ENCODE results near the gene KYNU. TPM values are rescaled to one million over a fixed set of nuclear protein-coding genes. Genes with fewer than 3 reads are reported as not detected.
"Not testable (repeated sequence)": the region's sequence is repeated elsewhere in the genome, so short reads cannot be mapped to it uniquely, and the experiment has no call there.

The KYNU gene
- total RNA-seq, 1 donor from 2014 or later, result 0.16 TPM

DNA sequence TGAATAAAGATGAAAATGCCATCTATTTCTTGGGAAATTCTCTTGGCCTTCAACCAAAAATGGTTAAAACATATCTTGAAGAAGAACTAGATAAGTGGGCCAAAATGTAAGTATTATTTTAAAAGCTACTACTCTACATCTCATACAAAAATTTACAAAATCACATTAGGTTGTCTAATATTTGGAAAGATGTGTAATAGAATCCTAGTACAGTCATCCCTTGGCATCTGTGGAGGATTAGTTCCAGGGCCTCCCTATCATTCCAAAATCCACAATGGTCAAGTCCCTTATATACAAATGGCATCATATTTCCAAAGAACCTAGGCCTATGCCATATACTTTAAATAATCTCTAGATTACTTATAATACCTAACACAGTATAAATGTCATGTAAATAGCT is 41.2 kb downstream of the KYNU start:
- DNase-seq, result no peak

DNA sequence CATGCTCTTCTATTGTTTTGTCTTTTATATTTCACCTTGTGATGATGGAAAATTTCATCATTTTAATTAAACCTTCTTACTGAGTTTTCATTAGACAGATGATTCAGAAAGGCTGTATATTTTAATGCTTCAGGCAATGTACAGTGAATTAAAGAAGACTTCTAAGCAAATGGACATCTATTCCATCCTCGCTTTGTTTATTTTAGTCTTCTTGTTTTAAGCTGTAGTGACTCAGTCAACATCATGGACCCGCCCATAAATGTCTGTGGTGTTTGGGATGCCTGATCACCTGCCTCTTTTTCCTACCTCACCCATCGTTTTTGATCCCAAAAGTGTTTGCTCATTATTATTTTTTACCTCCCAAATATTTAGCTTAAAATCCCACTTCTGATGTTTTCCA is 43.1 kb downstream of the KYNU start:
- no peak for DNase-seq

DNA sequence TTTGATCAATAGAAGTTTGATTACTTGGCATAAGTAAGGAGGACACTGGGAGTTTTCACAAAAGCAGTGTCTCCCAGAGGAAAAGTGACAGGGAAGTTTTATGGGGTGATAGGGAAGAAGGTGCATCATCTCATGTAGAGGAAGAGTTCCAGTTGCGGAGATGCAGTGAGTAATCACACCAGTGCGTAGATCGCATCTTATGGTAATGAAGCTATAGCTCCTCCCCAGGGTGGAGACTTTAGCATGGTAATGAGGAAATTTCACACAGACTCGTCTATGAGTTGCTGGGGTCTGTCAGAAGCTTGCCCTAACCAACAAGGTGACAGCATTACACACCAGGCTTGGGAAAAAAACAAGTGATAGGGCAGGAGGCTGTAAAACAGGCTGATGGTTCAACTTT is 49.0 kb downstream of the KYNU start:
- no peak for DNase-seq

DNA sequence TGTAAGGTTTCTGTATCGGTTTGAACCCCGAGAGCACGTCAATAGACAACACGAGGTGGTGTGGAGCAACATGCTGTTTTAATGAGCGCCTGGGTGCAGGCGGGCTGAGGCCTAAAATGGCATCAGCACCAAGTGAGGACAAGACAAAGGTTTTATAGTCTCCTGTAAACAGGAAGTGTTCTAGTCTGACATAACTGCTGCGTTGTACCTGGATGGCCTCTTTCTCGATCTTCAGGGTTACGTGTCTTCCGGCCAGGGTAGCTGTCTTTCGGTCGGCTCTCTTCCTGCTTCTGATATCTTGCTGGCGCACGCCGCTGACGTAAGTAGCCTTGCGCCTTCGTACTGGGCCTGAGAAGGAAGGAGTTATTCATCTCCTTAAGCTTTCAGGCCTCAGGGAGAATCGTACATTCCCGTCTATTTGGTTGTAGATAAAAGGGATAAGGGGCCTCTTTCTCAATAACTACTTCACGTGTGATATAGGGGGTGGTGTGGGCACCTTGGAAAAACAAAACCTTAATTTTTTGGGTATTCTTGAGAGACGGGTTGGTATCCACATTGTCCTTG is 53.5 kb downstream of the KYNU start:
- no peak for DNase-seq

DNA sequence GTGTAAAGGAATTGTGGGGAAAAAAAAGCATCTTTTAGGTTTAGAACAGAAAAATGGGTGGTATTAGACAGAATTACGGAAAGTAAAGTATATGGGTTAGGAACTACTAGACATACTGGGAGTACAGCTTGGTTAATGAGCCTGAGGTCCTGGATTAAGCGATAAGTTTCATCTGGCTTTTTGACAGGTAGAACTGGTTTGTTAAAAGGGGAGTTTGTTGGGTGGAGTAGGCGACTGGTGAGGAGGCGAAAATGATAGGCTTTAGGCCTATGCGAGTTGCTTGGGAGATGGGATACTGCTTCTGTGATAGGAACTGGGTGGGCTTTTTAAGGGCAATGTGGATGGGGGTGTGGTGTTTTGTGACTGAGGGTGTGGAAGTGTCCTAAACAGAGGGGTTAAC is 56.5 kb downstream of the KYNU start:
- no peak for DNase-seq

DNA sequence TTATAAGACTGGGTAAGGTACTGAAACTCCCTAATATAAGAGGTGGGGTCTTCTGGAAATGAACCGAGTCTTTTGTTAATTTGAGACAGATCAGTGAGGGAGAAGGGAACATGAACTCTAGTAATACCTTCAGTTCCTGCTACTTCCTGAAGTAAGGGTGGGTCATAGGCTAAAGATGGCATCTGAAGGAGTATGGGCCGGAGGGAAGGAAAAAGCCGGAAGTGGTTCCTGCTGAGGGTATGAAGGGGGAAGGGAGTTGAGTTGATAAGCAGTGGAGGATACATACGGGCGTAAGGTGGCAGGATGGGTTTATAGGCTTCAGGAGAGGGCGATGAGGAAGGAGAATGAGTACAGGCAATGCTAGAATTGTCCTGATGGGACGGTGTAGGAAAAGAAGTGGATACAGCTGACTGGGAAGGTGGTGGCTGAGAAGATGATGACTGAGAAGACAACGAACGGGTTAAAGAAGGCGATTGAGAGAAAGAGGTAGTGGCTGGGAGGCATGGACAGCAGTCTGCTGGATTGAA is 58.2 kb downstream of the KYNU start:
- DNase-seq, result no peak

DNA sequence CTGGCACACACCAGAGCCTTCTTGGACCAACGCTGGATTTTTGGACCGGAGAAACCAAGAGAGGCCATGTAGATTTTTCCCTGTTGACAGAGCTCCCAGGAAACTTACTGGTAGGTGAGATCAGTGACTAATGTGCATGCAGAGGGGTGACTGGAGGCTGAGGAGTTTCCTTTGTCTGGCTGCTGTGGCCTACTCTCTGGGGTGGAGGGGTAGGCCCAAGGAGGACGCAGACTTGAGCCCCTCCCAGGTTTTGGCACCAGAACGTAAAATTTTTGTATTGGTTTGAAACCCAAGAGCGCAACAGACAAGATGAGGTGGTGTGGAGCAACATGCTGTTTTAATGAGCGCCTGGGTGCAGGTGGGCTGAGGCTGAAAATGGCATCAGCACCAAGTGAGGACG is 59.2 kb downstream of the KYNU start:
- no peak for DNase-seq

DNA sequence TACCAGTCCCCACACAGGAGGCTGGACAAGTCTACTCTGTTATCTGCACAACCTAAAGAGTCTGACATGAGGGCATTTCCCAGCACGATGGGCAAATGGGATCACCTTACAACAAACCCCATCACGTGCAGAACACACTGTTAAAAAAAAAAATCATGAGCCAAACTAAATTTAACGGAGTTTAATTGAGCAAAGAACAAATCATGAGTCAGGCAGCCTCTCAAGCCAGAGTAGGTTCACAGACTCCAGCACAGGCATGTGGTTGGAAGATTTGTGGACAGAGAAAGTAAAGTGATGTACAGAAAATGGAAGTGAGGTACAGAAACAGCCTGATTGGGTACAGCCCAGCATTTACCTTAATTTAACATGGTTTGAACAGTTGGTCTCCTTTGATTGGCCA is 59.9 kb downstream of the KYNU start:
- DNase-seq, result no peak

DNA sequence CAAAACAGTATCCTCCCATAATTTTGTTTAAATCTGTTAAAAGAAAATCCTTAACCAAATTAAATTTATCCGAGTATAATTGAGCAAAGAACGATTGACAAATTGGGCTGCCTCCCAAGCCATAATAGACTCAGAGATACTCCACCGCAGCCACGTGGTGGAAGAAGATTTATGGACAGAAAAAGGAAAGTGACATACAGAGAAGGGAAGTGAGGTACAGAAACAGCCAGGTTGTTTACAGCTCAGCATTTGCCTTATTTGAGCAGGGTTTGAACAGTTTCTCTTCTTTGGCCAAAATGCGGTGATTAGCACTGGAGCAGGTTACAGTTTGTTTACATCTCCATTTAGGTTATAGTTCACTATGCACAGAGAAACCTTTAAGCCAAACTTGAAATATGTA is 60.8 kb downstream of the KYNU start:
- DNase-seq, result no peak

DNA sequence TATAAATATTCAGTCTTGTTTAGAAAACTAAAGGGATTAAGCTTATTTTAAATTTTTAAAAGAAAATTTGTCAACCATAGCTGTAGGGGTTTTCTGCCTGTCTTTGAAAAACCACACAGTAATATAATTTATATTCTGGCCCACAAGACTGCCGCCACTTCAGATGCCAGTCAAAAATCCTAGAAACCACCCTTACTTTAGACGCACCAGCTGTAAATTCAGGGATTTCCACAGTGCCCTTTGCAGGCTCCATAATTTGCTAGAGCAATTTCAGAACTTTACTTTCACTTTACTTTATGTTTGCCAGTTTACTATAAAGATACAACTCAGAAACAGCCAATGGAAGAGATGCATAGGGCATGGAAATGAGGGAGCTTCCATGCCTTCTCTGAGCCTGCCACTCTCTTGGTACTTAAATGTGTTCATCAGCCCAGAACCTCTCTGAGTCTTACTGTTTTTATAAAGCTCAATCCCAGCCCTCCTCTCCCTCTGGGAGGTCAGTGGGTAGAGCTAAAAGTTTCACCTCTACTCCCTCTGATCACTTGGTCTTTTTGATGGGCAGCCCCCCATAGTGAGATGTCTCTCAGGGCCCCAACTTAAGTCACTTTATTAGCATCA is 63.3 kb downstream of the KYNU start:
- no peak for DNase-seq

DNA sequence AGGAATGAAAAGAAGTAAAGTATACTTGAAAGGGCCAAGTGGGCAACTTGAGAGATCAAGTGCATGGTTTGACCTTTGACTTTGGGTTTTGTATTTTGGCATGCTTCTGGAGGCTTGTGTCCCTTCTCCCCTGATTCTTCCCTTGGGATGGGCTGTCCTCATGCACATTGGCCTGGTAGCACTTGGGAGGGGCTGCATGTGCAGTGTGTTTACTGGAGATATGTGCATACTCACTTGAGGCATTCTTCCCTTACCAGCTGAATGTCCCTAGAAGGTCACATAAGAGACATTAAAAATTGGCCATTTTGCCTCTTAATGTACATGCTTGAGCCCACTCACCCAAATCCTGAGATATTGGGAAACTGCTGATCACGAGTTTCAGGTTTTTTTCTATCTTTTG is 65.2 kb downstream of the KYNU start:
- no peak for DNase-seq

DNA sequence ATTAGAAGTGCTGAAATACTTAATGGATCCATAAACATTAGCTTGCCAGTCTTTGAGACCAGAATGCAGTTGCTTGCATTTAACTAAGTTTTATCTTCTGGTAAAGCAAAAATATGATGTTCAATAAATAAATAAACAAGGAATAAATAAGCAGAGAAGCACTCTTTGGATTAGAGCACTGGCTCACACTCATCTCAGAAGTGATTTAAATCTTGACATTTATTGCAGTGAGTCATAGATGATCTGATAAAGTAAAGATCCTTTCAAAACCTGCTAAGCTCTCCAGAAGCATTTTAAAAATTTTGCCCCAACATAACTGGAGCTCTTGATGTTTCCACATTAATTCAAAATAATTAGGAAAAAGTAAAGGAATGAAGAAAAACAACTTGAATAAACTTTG is 66.8 kb downstream of the KYNU start:
- DNase-seq, result no peak

DNA sequence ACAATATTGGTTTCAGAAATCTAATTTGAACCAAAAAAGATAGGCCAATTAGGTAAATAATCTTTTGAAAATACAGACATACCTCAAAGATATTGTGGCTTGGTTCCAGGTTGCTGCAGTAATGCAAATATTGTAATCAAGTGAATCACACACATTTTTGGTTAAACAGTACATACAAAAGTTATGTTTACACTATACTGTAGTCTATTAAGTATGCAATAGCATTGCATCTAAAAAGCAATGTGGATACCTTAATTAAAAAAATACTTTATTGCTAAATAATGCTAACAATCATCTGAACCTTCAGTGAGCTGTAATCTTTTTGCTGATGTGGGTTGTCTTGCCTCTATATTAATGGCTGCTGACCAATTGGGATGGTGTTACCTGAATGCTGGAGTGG is 67.3 kb downstream of the KYNU start:
- DNase-seq, result no peak

DNA sequence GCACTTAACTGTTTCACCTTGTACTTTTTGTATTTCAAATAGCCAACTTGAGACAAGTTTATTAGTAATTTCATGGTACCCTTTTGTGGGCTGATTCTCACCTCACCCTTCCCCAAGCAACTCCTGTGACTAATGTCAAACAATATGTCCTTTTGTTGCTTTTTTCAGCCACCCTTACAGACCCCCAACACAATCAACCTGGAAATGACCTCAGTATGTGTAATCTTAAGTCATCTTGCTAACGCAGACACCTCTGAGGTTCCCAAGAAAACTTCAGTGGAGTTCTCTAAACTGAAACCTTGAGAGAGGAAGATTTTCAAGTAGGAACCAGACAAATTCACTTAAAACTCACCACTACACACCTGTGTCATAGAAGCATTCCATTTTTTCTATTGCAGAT is 69.5 kb downstream of the KYNU start:
- no peak for DNase-seq

DNA sequence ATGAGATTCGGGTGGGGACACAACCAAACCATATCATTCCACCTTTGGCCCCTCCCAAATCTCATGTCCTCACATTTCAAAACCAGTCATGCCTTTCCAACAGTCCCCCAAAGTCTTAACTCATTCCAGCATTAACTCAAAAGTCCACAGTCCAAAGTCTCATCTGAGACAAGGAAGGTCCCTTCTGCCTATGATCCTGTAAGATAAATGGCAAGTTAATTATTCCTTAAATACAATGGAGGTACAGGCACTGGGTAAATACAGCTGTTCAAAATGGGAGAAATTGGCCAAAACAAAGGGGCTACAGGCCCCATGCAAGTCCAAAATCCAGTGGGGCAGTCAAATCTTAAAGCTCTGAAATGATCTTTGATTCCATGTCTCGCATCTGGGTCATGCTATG is 71.3 kb downstream of the KYNU start:
- DNase-seq, result not testable (repeated sequence)

DNA sequence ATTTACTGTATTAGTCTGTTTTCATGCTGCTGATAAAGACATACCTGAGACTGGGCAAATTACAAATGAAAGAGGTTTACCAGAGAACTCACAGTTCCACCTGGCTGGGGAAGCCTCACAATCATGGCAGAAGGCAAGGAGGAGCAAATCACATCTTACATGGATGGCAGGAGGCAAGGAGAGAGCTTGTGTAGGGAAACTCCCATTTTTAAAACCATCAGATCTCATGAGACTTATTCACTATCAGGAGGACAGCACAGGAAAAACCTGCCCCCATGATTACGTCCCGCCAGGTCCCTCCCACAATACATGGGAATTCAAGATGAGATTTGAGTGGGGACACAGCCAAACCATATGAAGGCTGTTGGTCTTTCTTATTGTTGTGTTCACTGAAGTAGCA is 72.9 kb downstream of the KYNU start:
- not testable (repeated sequence) for DNase-seq

DNA sequence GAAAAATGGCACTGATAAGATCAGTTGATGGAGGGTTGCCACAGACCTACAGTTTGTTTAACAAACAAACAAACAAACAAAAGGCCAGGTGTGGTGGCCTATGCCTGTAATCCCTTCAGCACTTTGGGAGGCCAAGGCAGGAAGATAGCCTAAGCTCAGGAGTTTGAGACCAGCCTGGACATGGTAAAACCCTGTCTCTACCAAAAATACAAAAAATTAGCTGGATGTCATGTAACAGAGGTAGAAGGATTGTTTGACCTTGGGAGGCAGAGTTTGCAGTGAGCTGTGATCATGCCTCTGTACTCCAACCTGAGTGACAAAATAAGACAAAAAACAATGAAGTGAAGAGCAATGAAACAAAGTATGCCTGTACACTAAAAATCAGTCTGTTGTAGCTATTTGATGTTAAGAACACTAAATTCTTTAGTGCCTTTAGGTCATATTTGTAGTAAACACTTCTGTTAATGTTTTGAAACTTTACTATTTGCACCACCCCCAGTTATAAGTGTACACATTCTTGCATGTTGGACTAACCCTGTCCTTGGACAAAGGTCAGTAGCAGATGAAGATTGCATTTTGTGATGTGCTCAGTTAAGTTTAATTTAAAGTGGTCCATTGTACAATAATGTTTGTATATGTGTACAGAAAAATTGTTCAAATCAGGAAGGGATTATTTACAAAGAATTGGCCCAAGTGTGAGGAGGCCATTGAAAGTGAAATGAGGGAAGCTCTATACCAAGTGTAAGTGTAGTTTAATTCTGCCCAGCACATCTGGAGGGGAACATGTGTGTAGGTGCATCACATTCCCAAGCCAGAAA is 73.9 kb downstream of the KYNU start:
- no peak for DNase-seq

DNA sequence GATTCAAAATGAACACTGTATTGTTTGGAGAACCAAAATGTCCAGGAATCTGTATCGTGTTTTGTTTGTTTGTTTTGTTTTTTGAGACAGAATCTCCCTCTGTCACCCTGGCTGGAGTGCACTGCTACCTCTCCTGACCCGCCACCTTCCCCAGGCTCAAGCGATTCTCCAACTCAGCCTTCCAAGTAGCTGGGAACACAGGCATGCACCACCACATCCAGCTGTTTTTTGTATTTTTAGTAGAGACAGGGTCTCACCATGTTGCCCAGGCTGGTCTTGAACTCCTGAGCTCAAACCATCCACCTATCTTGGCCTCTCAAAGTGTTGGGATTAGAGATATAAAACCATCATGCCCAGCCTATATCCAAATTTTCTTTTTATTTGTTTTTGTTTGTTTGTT is 74.6 kb downstream of the KYNU start:
- DNase-seq, result no peak

DNA sequence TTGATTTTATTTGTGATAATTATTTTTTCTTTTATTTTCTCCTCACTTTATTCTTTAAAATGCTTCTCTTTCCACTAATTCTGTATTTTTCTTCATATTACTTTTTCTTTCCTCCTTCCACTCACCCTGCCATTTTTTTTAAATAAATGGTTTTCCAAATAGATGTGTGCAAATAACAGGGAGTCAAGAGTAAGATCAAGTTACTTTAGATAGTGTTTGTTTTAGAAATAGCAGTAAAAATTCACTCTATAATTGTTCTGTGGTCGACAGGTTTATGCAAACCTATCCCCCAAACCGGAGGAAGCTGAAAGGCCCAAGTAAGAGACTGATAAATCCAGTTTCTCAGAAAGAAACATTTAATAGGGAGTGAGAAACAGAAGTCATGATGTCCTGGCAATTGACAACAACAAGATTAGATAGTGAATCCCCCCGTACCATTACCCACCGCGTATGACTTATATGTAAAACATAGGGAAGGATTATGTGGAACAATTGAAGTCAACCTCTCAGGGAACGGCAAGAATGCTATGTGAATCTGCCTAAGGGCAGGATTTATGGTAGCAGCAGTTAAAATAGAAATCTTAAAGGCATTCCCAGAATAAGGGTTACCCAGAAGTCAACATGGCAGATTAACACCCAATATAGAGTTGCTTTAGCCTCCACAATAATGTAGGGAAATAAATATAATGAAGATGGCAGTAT is 75.5 kb downstream of the KYNU start:
- DNase-seq, result no peak

DNA sequence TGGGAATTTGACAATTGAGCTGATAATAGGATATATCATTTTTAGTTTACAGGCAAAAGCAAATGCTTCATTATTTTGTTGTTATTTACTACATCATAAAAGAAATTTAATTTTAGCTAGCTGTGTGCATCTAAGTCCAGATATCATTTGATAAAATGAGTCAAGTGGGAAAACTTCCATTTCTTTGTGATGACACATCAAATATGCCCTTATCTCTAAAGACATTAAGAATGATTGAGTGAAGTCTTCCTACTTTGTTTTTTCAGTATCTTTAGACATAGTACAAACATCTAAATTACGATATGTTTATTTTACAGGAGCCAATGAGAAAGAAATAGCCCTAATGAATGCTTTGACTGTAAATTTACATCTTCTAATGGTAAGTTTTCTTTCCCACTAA is 77.0 kb downstream of the KYNU start:
- no peak for DNase-seq

DNA sequence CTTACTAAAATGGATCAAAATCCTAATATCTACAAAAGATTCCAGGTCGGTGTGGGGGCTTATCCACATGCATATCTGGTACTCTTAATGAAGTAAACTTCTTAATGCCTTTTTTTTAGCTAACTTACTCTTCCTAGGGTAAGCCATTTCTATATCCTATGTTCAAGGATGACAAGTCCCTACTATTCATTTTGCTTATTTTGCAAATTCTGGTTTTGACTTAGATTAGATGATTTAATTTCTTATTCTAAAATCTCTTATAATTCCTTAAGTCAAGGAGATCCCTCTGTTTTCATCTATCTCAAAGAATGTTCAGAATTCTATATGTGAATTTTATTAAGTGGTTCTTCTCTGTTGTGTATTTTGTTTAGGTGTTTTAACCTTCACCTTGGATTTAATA is 79.7 kb downstream of the KYNU start:
- DNase-seq, result no peak

DNA sequence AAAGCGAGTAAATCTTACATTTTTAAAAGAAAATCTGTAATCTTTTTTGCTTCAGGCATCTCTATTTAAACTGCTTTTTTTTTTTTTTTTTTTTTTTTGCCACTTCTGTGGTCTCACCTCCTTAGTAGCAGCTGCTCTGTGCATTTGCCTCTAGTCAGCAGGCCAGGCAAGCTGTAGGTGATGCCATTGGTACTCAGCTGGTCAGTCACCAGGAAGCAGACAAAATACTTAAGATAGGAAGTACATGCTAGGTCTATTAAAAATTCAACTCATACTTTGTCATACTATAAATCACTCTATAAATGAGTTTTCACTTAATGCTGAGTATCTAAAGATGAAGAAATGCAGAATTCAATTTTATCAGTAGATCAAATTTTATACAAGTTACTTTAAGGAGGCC is 83.7 kb downstream of the KYNU start:
- DNase-seq, result no peak

DNA sequence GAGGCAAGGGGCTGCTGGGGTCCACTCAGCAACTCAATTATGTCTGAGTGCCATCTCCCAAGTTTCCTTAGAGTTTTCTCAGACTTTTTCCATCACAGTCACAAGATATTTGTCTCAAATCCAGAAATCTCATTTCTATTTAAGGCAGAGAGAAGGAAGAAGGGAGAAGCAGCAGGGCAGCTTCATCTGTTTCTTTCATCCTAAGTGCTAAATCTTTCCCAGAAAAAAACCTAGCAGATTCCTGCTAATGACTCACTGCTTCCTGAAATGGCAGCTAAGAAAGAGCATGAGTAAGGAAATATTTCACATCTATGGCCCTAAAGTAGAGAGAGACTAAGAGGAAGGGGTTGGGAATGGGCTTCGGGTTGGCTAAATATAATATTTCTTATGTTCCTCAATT is 88.0 kb downstream of the KYNU start:
- DNase-seq, result no peak

Measured in occipital lobe (tissue), 2 donors.